Measurements from ENCODE around the gene TNFAIP8L2. TPM values are rescaled to one million over a fixed set of nuclear protein-coding genes. Genes with fewer than 3 reads are reported as not detected.

The TNFAIP8L2 gene
- total RNA-seq, 1 experiment from 2014 or later = not detected

DNA sequence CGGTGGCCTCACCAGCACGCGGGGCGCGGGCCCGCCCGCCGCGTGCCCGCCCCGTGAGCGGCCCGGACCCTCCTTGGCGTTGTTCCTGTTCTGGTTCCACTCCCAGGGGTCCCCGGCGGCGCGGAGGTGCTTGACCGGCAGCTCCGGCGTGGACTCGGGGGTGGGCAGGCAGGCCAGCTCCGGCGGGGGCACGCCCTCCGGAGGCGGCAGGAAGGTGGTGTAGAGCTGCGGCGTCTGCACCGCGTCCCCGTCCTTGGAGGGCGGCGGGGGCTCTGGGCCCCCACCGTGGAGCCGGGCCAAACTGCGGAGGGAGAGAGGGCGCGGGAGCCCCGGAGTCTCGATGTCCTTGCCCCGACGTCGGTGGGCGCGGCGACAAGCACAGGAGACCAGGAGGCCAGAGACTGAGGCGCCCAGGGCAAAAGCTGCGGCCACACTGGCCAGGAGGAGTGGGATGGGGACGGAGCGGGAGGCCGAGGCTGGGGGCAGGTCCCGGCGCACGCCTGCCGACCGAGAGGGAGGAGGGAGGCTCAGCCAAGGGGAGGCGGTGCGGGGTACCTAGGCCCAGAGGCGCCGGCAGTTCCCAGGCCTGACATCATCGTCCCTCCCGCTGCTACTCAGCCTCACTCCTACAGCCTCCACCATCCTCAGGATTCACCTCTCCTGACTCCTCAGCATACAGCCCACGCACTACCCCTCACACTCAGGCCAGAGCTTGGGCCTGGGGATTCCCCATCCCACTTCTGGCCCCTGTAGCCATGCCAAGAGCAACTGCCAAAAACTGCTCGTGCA, 23.2 kb upstream of the TNFAIP8L2 start:
- Histone ChIP-seq H3K4me2 (ENCODE audit: low read length) (no peak overlapping the region), H4K20me1 (ENCODE audit: insufficient read depth) (no peaks in the 10 kb centered on the region), H2AFZ (ENCODE audit: low read depth, low read length, poor library complexity, severe bottlenecking) (no peak overlapping the region), H3K27me3 (ENCODE audit: insufficient read depth, low read length) (no peaks in the 10 kb centered on the region), H3K27ac (ENCODE audit: low read depth, low read length) (no peak overlapping the region), H3K79me2 (ENCODE audit: insufficient read depth, low read length) (no peaks in the 10 kb centered on the region), H3K9me2 (ENCODE audit: insufficient read depth) (no peaks in the 10 kb centered on the region), H3K9ac (ENCODE audit: low read length) (no peak overlapping the region), H3K4me3 (replicated peaks in 1 of 2; ENCODE audit: low read depth in 1 of 2, low read length in 2 of 2) (no peak overlapping the region), H3K36me3 (ENCODE audit: control insufficient read depth in 1 of 2, insufficient read depth in 2 of 2, low read length in 2 of 2) (no peaks in the 10 kb centered on the region), H3K4me1 (ENCODE audit: control insufficient read depth in 1 of 2, insufficient read depth in 2 of 2, low read length in 2 of 2) (no peaks in the 10 kb centered on the region), H3K9me3 (ENCODE audit: control insufficient read depth in 1 of 2, insufficient read depth in 1 of 2, low read depth in 1 of 2, low read length in 2 of 2) (no peaks in the 10 kb centered on the region)
- TF ChIP-seq SP1 (IDR thresholded peaks at IDR 0.05; ENCODE audit: low read depth) = no peak
- TF ChIP-seq JUND (IDR thresholded peaks at IDR 0.05) = no peak
- TF ChIP-seq, protein P1, sequence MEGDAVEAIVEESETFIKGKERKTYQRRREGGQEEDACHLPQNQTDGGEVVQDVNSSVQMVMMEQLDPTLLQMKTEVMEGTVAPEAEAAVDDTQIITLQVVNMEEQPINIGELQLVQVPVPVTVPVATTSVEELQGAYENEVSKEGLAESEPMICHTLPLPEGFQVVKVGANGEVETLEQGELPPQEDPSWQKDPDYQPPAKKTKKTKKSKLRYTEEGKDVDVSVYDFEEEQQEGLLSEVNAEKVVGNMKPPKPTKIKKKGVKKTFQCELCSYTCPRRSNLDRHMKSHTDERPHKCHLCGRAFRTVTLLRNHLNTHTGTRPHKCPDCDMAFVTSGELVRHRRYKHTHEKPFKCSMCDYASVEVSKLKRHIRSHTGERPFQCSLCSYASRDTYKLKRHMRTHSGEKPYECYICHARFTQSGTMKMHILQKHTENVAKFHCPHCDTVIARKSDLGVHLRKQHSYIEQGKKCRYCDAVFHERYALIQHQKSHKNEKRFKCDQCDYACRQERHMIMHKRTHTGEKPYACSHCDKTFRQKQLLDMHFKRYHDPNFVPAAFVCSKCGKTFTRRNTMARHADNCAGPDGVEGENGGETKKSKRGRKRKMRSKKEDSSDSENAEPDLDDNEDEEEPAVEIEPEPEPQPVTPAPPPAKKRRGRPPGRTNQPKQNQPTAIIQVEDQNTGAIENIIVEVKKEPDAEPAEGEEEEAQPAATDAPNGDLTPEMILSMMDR (IDR thresholded peaks at IDR 0.05 in 2 of 3, conservative IDR thresholded peaks at IDR 0.05 in 1 of 3; ENCODE audit: borderline replicate concordance in 1 of 3, insufficient read depth in 1 of 3, low read depth in 2 of 3, low read length in 2 of 3) = no peak
- no peak for TF ChIP-seq POLR2AphosphoS5 (IDR thresholded peaks at IDR 0.05; ENCODE audit: low read depth, low read length)
- no peak for TF ChIP-seq CEBPB (IDR thresholded peaks at IDR 0.05; ENCODE audit: low read depth)
- TF ChIP-seq, protein P2, sequence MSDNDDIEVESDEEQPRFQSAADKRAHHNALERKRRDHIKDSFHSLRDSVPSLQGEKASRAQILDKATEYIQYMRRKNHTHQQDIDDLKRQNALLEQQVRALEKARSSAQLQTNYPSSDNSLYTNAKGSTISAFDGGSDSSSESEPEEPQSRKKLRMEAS (IDR thresholded peaks at IDR 0.05) = no peak
- TF ChIP-seq, protein P3, sequence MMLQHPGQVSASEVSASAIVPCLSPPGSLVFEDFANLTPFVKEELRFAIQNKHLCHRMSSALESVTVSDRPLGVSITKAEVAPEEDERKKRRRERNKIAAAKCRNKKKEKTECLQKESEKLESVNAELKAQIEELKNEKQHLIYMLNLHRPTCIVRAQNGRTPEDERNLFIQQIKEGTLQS (IDR thresholded peaks at IDR 0.05) = no peak
- TF ChIP-seq TCF7L2 (IDR thresholded peaks at IDR 0.05; ENCODE audit: borderline replicate concordance, extremely low read depth, insufficient read depth, insufficient read length) = no peak
- no peak for TF ChIP-seq EZH2 (IDR thresholded peaks at IDR 0.05)
- DNase-seq (ENCODE audit: low read depth, low spot score) = no peak
- ChIA-PET CTCF (no interaction called here), RAD21 (ENCODE audit: low non-redundant PET in 1 of 2, low total read pairs in 2 of 2, uncharacterized antibody in 2 of 2, unreplicated experiment in 2 of 2) (no interaction called here), POLR2A (no interaction called here)
- BruUV-seq (replicated peaks) = no TSS peak
- no peak for ATAC-seq
- intact Hi-C loops (cut with micrococcal nuclease) = no loop called here
